NOMO-1 (cell line): ENCODE results near the gene PTPRS.
"Not testable (repeated sequence)": the region's sequence is repeated elsewhere in the genome, so short reads cannot be mapped to it uniquely, and the experiment has no call there.

Experiments
- DNase-seq, 2 experiments: peaks; one replicate each; lab custom pipeline; 2025; ENCODE audit not compliant: unreplicated experiment in 2 of 2; lab: John Stamatoyannopoulos, UW

Gene PTPRS

DNA sequence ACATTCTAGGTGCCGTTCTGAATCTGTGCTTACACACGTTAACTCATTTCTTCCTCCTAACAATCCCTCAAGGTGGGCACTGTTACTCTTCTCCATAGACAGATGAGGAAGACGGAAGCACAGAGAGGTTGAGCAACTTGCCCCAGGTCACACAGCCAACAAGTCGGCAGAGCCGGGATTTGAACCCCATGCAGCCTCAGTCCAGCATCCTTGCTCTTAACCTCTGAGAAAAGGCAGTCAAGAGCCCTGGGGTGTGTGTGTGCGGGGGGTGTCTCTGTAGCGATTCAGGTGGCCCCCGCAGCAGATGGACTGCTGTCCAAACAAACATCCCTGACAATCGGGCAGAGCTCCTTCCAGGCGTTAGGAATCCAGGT lies 6.3 kb downstream of the PTPRS start:
- no peak for DNase-seq

DNA sequence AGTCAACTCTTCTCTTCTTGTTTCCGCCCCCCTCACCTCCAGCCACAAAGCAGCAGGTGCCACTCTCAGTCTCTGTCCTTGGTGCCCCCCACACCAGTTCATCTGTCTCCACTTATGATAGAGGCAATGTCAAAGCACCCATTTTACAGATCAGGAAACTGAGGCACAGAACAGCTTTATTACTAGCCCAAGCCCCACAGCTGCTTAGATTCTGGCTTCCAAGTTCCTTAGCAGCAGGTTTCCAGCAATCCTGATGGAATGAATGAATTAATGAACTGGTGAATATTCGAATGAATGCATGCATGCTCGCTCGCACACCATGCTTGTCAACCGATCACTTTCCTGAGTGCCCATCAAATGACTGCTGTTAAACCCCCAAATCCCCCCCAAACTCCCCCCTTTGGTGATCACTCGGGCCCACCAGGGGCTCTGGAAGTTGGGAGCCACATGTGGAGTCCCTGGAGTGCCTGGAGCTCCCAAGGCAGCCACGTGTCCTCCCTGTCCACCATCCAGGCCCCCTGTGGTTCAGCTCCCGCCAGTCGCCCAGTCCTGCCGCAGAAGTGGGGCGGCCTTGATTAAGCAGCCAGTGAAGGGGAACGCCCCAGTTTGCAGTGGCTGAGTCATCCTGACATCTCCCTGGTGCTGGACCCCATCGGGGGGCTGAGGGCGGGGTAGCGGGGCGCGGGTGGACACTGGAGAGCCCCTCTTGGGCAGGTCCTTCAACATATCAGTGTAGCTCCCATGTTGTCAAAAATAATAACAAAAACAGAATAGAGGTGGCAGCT lies 6.8 kb downstream of the PTPRS start:
- no peak for DNase-seq

DNA sequence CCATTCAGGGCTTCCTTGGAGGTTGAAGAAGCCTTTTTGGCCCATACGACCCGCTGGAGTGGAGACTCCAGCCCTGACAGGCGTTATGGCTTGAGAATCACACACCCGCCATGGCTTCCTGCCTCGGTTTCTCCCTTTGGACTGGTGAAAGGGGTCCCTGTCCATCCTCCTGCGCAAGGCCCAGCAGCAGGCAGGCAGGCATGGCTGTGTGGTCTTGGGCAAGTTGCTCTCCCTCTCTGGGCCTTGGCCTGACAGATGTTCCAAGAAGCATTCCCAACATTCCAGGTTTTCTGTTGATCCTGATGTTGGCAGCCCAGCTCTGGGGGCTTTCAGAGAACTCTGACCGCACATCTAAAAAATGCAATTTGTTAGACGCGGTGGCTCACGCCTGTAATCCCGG lies 8.1 kb downstream of the PTPRS start:
- no peak for DNase-seq

DNA sequence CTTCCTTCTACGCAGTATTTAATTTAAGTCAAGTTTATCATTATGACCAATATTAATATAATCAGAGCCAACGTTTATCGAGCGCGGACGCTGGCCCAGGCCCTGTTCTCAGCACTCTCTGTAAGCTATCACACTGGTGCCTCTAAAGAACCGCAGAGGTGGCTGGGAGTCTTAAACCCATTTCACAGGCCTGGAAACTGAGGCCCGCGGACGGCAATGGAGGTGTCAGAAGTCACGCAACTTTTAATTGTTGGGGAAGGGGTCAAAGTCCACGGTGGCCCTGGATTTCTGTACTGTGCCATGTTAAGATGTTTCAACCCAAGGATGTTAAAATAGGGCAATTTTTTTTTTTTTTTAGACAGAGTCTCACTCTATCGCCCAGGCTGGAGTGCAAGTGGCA lies 8.8 kb downstream of the PTPRS start:
- no peak for DNase-seq

DNA sequence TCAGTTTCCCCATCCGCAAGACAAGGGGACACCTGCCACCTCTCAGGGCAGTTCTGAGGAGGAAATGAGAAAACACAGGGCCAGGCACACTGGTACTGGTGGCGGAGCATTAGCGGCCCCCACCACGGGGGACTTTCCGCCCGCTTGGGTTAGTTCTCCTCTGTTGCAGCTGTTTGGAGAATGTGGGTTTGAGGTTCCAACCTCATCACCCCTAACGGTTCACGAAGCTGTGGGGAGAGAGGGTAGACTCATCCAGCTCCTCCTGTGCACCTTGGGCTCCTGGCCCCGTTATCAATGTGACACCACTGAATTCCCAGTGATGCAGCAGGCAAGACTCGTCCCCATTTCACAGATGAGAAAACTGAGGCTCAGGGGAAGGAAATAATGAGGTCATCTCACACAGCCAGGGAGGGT lies 10.3 kb downstream of the PTPRS start:
- DNase-seq: no peak

DNA sequence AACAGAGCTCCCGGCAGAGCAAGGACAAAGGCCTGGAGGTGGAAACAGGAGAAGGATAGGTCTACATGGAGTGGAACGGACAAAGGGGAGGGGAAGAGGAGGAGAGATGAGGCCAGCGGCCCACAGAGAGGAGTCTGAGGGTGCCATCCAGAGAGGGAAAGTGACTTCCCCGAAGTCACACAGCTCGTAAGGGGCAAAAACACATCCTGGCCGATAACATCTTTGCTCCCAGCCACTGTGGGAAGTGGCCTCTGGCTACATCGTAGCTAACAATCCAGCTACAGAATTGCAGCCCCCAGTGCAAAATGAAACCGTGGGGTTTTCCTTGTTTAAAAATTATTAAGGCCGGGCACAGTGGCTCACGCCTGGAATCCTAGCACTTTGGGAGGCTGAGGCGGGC lies 11.5 kb downstream of the PTPRS start:
- no peak for DNase-seq

DNA sequence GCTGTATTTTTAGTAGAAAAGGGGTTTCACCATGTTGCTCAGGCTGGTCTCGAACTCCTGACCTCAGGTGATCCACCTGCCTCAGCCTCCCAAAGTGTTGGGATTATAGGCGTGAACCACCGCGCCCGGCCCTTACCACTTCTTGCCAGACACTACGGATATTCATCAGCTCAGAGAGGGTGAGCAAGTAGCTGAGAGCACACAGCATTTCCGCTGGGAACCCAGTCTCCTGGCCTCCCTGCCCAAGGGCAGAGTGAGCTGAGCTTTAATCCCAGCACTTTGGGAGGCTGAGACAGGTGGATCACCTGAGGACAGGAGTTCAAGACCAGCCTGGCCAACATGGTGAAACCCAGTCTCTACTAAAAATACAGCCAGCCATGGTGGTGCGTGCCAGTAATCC lies 12.2 kb downstream of the PTPRS start:
- not testable (repeated sequence) for DNase-seq

DNA sequence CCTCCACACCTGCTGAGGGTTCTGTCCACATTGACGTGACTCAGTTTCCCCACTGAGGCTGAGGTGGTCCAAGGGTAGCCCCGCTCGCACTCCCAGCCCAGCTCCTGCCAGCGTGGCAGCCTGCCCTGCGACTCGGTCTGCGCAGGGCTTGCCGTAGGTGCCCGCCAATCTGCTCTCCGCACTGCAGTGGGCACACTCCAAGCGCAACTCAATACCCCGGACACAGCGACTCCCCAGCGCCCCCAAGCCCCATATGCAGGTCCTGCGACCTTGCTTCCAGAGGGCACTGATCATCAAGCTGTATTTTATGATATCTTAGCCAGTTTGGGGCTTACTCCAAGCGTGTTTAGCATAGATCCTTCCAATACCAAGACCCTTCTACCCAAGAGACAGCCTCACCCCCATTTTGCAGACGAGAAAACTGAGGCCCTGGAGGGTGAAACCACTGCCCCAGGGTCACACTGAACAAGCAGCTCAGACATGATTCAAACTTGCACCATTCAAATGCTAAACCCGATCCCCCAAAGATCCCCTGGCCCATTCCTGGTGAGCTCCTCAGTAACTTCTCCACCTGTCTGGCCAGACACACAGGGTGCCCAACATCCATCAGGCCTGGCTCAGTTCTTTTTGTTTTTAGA lies 13.5 kb downstream of the PTPRS start:
- no peak for DNase-seq

DNA sequence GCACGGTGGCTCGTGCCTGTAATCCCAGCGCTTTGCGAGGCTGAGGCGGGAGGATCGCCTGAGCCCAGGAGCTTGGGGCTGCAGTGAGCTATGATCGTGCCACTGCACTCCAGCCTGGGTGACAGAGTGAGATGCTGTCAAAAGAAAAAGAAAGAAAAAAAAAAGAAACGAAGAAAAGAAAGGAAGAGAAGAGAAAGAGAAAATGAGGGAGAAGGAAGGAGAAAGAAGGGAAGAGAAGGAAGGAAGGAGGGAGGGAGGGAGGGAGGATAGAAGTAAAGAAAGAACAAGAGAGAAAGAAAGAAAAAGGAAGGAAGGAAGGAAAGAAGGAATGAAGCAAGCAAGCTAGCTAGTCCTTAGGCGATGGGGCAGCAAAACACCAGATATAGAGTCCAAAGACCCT lies 14.1 kb downstream of the PTPRS start:
- no peak for DNase-seq

DNA sequence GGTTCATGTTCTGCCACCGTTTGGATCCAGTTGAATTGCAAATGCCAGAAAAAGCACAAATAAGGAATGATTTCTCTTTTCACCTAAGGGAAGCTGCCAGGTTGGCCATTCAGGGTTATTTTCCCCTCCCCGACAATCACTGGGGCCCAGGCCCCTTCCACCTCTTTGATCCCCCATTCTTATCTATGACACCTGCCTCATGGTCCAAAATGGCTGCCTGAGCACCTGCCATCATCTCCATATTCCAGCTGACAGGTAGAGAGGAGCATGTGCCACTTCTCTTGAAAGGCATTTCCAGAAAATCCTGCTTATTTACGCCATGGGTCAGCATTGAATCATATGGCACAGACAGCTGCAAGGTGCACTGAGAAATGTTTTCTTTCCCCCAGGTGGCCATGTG lies 15.7 kb downstream of the PTPRS start:
- DNase-seq: no peak

DNA sequence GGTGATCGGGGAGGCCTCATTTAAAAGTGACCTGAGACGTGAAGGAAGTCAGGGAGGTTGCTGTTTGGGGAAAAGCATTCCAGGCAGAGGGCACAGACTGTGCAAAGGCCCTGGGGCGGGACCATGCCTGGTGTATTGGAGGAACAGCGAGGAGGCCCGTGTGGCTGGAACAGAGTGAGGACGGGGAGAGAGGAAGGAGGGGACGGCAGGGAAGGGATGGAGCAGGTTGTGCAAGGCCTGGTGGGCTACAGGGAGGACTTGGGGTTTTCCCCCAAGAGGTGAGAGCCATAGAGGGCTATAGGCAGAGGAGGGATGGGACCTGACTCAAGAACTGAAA lies 17.2 kb downstream of the PTPRS start:
- DNase-seq: no peak

DNA sequence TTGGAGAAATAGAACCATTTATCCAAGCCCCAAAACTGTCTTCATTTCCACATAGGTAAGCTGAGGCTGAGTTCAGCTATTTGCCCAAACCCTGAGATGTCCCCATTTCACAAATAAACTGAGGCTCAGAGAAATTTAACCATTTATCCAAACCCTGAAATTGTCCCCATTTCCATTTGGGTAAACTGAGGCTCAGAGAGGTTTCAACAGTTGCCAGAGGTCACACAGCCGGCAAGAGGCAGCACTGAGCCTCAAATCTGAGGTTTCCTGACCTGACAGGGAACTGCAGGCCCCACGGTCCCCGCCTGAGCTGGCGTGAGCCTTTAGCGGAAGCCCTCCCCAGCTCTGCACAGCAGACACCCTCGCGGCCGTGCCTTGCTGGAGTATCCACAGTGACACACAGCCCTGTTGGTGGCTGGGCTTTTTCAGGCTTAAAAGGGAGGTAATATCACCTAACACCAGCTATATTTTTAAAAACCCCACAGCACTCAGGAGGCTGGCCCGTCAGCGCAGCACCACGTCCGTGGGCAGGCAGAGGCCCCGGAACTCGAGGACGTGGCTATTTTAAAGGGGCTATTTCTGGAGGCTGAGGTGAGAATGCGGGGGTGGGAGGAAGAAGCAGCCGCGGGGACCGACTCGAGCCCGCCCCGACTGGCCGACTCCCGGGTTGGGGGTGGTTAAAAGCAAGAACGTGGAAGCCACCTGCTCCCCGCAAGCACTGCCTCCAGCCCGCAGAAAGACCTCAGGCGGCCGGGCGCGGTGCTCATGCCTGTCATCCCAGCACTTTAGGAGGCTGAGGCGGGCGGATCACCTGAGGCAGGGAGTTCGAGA lies 18.5 kb downstream of the PTPRS start:
- peak in 1 of 2 experiments; percentile 34 for DNase-seq

DNA sequence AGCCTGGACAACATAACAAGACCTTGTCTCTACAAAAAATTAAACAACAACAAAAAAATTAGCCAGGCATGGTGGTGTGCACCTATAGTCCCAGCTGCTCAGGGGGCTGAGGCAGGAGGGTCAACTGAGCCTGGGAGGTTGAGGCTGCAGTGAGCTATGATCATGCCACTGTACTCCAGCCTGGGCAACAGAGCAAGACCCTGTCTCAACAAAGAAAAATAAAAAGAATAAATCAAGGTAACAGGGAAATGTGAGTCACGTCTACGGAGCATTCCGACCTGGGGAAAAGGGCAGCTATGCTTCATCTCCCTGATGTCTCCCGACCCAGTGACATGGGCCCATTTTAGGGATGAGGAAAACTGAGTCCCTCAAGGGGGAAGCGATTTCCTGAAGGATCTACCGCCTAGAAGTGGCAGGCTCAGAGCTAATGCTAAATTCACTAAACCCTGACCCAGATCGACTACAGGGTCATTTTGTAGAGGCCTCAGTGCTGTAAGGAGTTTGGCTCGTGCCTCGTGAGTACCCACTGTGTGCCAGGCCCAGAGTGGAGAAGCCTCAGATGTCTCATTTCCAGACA lies 19.5 kb downstream of the PTPRS start:
- no peak for DNase-seq

DNA sequence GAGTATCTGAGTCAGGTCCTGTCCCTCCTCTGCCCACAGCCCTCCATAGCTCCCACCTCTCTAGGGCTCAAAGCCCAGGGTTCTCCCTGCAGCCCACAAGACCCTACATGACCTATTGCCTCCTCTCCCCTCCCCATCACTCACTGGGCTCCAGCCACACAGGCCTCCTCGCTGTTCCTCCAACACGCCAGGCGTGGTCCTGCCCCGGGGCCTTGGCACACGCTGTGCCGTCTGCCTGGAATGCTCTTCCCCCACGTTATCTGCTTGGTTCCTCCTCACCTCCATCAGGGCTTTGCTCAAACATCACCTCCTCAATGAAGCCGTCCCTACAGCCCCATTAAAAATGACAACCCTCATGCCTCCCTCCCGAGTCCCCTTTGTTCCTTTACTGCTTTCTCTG lies 21.1 kb downstream of the PTPRS start:
- no peak for DNase-seq

DNA sequence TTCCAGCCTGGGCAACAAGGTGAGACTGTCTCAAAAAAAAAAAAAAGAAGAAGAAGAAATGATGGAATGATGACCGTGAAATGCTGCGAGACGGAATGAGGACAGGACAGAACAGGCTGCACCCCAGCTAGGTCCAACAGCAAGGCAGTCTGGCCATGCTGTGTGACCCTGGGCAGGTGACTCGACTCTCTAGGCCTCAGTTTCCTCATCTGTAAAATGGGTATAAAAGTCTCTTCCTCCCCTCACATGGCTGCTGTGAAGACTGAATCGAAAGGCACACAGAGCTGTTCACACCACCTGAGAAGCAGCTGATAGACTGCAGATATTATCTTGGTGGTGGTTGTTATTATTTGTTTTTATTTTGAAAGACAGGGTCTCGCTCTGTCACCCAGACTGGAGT lies 22.3 kb downstream of the PTPRS start:
- no peak for DNase-seq

DNA sequence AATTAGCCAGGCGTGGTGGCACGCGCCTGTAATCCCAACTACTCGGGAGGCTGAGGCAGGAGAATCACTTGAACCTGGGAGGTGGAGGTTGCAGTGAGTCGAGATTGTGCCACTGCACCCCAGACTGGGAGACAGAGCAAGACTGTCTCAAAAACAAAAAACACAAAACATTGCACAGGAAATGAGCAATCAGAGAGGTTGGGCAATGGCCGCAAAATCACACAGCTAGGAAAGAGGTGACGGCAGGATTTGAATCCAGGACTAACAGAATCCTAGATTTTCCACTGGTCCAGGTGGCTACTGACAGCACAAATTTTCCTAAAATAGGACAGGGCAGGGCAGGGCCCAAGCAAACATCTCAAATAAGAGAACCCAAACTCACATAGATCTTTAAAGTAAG lies 23.3 kb downstream of the PTPRS start:
- no peak for DNase-seq

DNA sequence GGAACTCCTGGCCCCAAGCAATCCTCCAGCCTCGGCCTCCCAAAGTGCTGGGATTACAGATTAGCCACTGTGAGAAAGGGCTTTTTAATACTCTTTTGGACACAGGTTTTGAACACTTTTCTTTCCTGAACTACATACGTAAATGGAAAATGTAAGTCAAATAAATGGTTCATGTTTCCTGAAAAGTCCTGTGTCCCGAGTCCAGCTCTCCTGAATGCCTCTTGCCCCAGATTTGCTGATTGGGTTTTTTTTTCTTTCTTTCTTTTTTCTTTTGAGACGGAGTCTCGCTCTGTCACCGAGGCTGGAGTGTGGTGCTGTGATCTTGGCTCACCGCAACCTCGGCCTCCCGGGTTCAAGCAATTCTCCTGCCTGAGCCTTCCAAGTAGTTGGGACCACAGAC lies 24.5 kb downstream of the PTPRS start:
- no peak for DNase-seq

DNA sequence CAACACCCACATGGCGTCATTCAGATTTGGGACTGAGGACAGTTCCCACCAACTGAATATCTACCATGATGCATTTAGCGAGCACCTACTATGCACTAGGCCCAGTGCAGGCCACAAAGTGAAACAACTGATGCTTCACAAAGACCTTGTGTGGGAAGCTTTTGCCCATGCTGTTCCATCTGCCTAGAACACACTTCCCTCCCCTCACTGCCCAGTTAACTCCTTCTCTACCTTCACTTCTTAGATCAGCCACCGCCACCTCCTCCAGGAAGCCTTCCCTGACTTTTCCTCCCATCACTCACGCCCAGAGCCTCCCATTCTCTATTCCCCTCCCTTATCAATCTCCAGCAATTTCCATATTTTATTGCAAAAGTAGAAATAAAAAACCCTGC lies 25.7 kb downstream of the PTPRS start:
- DNase-seq: no peak

DNA sequence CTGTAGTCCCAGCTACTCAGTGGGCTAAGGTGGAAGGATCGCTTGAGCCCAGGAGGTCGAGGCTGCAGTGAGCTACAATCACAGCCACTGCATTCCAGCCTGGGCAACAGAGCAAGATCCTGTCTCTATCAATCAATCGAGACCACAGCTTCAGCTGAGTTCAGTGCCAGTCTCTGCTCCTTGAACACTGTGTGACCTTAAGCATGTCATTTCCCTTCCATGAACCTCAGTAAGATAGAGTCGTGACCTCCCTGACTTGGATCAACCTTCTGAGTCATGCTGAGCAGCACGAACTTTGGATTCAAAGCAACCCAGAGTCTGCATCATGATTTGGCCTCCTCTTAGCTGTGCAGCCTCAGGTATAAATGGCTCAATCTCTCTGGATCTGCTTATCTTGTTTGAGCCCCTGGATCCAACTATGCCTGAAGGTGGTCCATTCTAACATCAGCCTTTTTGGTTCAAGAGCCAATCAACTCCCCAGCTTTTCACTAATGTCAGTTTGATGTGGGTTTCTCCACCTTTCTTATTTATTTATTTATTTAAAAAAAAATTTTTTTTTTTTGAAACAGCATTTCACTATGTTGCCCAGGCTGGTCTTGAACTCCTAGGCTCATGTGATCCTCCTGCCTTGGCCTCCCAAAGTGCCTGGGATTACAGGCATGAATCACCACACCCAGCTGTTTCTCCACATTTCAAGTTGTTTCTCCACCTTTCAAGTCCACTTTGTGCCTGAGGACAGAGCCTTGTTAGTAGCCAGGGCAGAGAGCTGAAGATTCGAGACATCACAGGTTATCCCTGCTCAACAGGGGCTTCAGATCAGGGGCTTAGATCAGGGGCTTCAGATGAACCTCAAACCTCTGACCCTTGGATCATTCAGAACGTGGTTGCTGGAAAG lies 26.4 kb downstream of the PTPRS start:
- DNase-seq: no peak

DNA sequence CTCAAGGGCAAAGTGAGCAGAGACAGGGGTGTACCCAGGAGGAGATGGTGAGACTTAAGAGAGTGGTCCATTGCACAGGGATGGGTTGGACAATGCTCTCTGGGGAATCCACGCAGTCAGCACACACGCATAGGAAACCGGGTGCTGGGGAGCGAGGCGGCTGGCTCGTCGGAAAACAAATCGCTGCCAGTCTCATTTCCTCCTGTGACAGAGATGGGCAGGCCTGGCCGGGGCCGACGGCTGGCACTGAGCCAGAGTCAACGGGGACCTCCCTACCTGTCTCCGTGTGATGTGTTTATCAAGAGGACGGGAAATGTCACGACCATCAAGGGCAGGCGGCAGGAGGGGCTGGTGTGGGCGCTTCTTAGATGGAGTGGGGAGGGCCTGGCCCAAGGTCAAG lies 27.3 kb downstream of the PTPRS start:
- no peak for DNase-seq

DNA sequence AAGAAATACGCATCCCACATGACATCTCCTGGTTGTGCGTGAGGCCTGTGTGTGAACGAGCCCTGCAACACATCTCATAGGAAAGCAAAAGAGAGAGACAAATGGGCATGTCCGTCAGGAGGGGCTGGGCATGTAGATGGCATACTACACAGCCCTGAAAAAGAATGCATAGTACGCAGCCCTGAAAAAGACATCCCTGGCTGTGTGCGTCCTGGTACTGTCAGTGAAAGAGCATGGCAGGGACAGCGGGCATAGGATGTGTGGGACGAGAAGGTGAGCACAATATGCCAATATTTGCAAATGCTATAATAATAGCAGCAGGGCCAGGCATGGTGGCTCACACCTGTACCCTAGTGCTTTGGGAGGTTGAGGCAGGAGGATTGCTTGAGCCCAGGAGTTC lies 28.6 kb downstream of the PTPRS start:
- DNase-seq: no peak
